Pulmonary artery endothelial cell (primary cell): ENCODE results near the gene FHL1. TPM values are rescaled to one million over a fixed set of nuclear protein-coding genes. Genes with fewer than 3 reads are reported as not detected.
A peak's percentile ranks its signal among the peaks of the same experiment; 100 is the strongest.

Experiments
- DNase-seq: peaks from one replicate; pipeline ENCODE4 v3.0.0-alpha.2; 2011; ENCODE audit warnings: low read depth, low spot score
- total RNA-seq: library from RNA; depleted of rRNA; stranded (reverse); fragments of >200 nt; gene quantifications from 2 replicates; pipeline ENCODE4 v1.2.3, GENCODE V29; 2014

Gene FHL1
- total RNA-seq, 1 donor from 2014 or later = 96.0 TPM

GRCh38 chrX:136251041-136251991 lies 104.0 kb downstream of the FHL1 start, which contains the start of gene MAP7D3:
MAP7D3 (minus strand) TSS chrX:136251400; CDS start chrX:136251358, 42 bp downstream.
- no peak for DNase-seq

DNA sequence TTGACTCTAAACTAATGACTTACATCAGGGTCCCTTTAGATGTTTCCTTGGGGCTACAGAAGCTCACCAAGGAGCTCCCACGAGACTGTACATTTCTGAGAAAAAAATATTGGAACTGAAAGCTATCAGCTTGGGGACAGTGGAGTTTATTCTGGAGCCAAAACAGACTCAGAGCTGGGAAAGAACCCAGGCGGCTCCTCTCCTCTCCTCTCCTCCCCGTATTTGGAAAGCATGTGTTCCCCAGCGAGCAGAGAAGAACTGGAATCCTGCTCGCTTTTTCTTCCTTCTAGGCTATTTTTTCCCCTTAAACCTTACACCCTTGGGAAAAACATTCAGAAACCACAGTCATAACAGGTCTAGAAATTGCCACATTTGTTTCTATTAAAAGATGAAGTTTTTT lies 108.2 kb downstream of the FHL1 start:
- DNase-seq = no peak

GRCh38 chrX:136256026-136256425 lies 108.7 kb downstream of the FHL1 start:
- DNase-seq = no peak

DNA sequence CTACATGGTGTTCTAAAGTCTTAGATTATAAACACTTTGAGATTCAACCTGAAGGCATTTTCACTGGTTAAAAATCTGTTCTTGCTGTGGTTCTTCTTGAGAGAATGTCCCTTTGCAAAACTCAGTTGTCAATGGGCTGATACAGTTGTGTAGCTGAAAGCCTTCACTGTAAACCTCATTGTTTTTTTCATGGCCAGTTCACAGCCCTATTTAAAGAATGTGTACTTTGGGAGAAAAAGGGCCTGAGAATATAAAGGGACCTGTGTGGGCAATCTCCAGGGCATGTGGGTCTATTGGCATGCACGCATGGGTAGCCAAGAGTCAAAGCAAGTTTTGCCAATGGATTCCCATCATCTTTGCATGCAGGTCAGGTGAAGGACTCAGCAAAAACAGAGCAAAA lies 111.6 kb downstream of the FHL1 start:
- DNase-seq = no peak

- peak; percentile 63 for DNase-seq
These were observed 112.2 kb downstream of the FHL1 start for GRCh38 chrX:136259543-136259942.

GRCh38 chrX:136260776-136261175 lies 113.4 kb downstream of the FHL1 start:
- DNase-seq = peak; percentile 39

Other genes with a start within 250 kb of the FHL1 start
- 6.3 and 9.2 TPM in 2 replicates for gene MMGT1, start 173.5 kb upstream of the FHL1 start, total RNA-seq
- 18.3 and 21.1 TPM in 2 replicates for gene SLC9A6, start 162.1 kb upstream of the FHL1 start, total RNA-seq
- gene MAP7D3, start 103.9 kb downstream of the FHL1 start, total RNA-seq = 12.3 and 17.9 TPM in 2 replicates
- not detected in 2 replicates for gene ADGRG4, start 153.4 kb downstream of the FHL1 start, total RNA-seq